GM12891 (cell line): ENCODE data around the gene AGAP5.

Experiments used
- POLR2A ChIP-seq: IDR thresholded peaks from 2 replicates; pipeline ENCODE4 v1.6.1; 2011; ENCODE audit warnings: low read depth, low read length, control low read depth
- TAF1 ChIP-seq: IDR thresholded peaks from 2 replicates; pipeline ENCODE4 v1.6.1; 2011; ENCODE audit warnings: low read depth, low read length, control low read depth

DNA sequence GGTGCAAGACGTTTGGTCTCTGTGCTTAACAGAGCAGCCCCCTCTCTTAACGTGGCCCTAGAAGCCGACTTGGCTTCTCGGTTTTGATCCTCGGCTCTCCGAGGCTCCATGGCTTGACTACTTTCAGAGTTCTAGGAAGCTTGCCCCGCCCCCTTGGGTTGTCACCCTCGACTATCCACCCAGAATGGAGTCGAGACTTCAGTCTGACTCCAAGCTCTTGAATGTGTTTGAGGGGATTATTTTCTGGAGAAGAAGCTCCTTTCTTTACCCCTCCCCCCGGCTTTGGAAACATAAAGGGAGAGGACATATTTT is 46.7 kb upstream of the AGAP5 start:
- no peak for TF ChIP-seq TAF1
- no peak for TF ChIP-seq POLR2A
